ENCODE measurements around the gene TTC8. TPM values are rescaled to one million over a fixed set of nuclear protein-coding genes. Genes with fewer than 3 reads are reported as not detected.
"Not testable (repeated sequence)": the region's sequence is repeated elsewhere in the genome, so short reads cannot be mapped to it uniquely, and the experiment has no call there.

The TTC8 gene
- total RNA-seq, 1 donor from 2014 or later = 29.2 TPM

- no peak for TF ChIP-seq CTCF (conservative IDR thresholded peaks at IDR 0.05)
- no peak overlapping the region for H3K4me3 Mint-ChIP-seq
- H3K4me1 Mint-ChIP-seq (ENCODE audit: unreplicated experiment) = peaks cover 10% of the 10 kb centered on the region
- peaks cover 5% of the 10 kb centered on the region for H3K9me3 Mint-ChIP-seq
- no peaks in the 10 kb centered on the region for H3K27me3 Mint-ChIP-seq
- DNase-seq (ENCODE audit: extremely low spot score, unreplicated experiment) = no peak
- H3K27ac Mint-ChIP-seq = no peak overlapping the region
- H3K36me3 Mint-ChIP-seq = peaks cover 30% of the 10 kb centered on the region
Measured at GRCh38 chr14:88856786-88857366, 32.4 kb downstream of the TTC8 start.

GRCh38 chr14:88857861-88858260 lies 33.4 kb downstream of the TTC8 start:
- H3K4me3 Mint-ChIP-seq; H3K4me1 Mint-ChIP-seq (ENCODE audit: unreplicated experiment); DNase-seq (ENCODE audit: extremely low spot score, unreplicated experiment); H3K9me3 Mint-ChIP-seq; H3K27me3 Mint-ChIP-seq; H3K27ac Mint-ChIP-seq: not testable (repeated sequence)
- peaks cover 35% of the 10 kb centered on the region for H3K36me3 Mint-ChIP-seq

GRCh38 chr14:88859118-88859517 lies 34.7 kb downstream of the TTC8 start:
- H3K9me3 Mint-ChIP-seq; H3K4me1 Mint-ChIP-seq (ENCODE audit: unreplicated experiment); H3K4me3 Mint-ChIP-seq; H3K27me3 Mint-ChIP-seq; DNase-seq (ENCODE audit: extremely low spot score, unreplicated experiment); H3K27ac Mint-ChIP-seq: not testable (repeated sequence)
- peaks cover 36% of the 10 kb centered on the region for H3K36me3 Mint-ChIP-seq

GRCh38 chr14:88863167-88863566 lies 38.7 kb downstream of the TTC8 start:
- DNase-seq (ENCODE audit: extremely low spot score, unreplicated experiment) = no peak
- no peak for TF ChIP-seq CTCF (conservative IDR thresholded peaks at IDR 0.05)
- peaks cover 26% of the 10 kb centered on the region for H3K36me3 Mint-ChIP-seq
- no peak overlapping the region for H3K27ac Mint-ChIP-seq
- H3K4me1 Mint-ChIP-seq (ENCODE audit: unreplicated experiment) = no peaks in the 10 kb centered on the region
- no peaks in the 10 kb centered on the region for H3K27me3 Mint-ChIP-seq
- no peak overlapping the region for H3K4me3 Mint-ChIP-seq
- peaks cover 5% of the 10 kb centered on the region for H3K9me3 Mint-ChIP-seq

GRCh38 chr14:88864198-88864597 lies 39.7 kb downstream of the TTC8 start:
- DNase-seq (ENCODE audit: extremely low spot score, unreplicated experiment) = no peak
- Mint-ChIP-seq H3K36me3 (peaks cover 22% of the 10 kb centered on the region), H3K4me1 (ENCODE audit: unreplicated experiment) (no peaks in the 10 kb centered on the region), H3K4me3 (no peak overlapping the region), H3K9me3 (peaks cover 1% of the 10 kb centered on the region), H3K27ac (no peak overlapping the region), H3K27me3 (no peaks in the 10 kb centered on the region)
- TF ChIP-seq CTCF (conservative IDR thresholded peaks at IDR 0.05) = no peak

- DNase-seq (ENCODE audit: extremely low spot score, unreplicated experiment) = no peak
- TF ChIP-seq CTCF (conservative IDR thresholded peaks at IDR 0.05) = no peak
- H3K27me3 Mint-ChIP-seq = no peaks in the 10 kb centered on the region
- H3K27ac Mint-ChIP-seq = no peak overlapping the region
- no peak overlapping the region for H3K4me3 Mint-ChIP-seq
- H3K36me3 Mint-ChIP-seq = peaks cover 14% of the 10 kb centered on the region
- no peaks in the 10 kb centered on the region for H3K4me1 Mint-ChIP-seq (ENCODE audit: unreplicated experiment)
- no peaks in the 10 kb centered on the region for H3K9me3 Mint-ChIP-seq
Measured at GRCh38 chr14:88866305-88866704, 41.9 kb downstream of the TTC8 start.
